Lower leg skin (tissue), 4 donors: Measurements from ENCODE around the gene CLN5. TPM values are rescaled to one million over a fixed set of nuclear protein-coding genes. Genes with fewer than 3 reads are reported as not detected.
"Not testable (repeated sequence)": the region's sequence is repeated elsewhere in the genome, so short reads cannot be mapped to it uniquely, and the experiment has no call there.

Experiments
- DNase-seq, 2 donors: peaks; one replicate each; pipeline ENCODE4 v3.0.0-alpha.2; 2019; ENCODE audit warnings: low spot score in 2 of 2
- H3K4me3 ChIP-seq: fragments of 200-600 bp; sonication (generic); 2 replicates; pipeline ENCODE4 v1.5.1; 2017; ENCODE audit warnings: mild to moderate bottlenecking, low read depth; ENCODE audit not compliant: poor library complexity, severe bottlenecking
- POLR2A ChIP-seq, 2 donors: fragments of 450-650 bp; IDR thresholded peaks; one replicate each; pipeline ENCODE4 v1.6.1; 2016 to 2017; ENCODE audit warnings: antibody characterized with exemption in 2 of 2, mild to moderate bottlenecking in 1 of 2, moderate library complexity in 1 of 2
- WGBS, 2 donors: methylation state at CpG; one replicate each; pipeline ENCODE4 v1.1.5; 2018; 5-methylcytosine and 5-hydroxymethylcytosine counted together
- intact Hi-C: fragments of 100-400 bp; cut with DNase I; formaldehyde crosslinking; loops from one replicate; pipeline ENCODE4 v1.15.0; 2023; ENCODE audit warnings: low total_unique reads
- total RNA-seq, 4 donors: library from RNA; depleted of rRNA; stranded (reverse); fragments of >200 nt; gene quantifications; one replicate each; pipeline ENCODE4 v1.1.0, GENCODE V29; 2016
- TF ChIP-seq, protein P1 (sequence below), 3 donors: fragments of 450-650 bp; IDR thresholded peaks; one replicate each; pipeline ENCODE4 v1.5.1; 2016; ENCODE audit warnings: antibody characterized with exemption in 3 of 3, mild to moderate bottlenecking in 3 of 3, moderate library complexity in 2 of 3

CLN5 gene
- total RNA-seq, 4 donors from 2014 or later, result 14.0 to 22.1 (median 19.3) TPM

DNA sequence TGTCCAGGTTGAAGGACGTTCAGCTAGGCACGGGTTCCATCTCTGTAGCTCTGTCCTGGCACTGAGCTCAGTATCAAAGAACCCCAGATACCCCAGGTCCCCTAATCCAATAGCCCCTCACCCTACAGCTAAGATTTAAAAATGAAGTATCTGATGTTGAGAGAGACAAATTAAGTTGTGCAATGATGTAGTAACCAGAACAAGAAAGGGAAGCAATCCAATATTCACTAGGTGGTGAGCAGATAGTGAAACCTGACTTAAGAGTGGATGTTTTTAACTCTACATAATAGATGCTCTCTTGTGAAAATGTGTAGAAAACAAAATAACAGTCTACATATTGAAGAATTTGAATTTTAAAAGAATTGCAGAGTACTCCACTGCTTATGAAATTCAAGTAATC, 41.8 kb upstream of the CLN5 start:
- intact Hi-C loops, result no loop called here
- WGBS, 2 donors, result 85 to 100% methylated on average over 2 of the region's 2 CpGs
- no peak overlapping the region for H3K4me3 ChIP-seq
- TF ChIP-seq, protein P1, sequence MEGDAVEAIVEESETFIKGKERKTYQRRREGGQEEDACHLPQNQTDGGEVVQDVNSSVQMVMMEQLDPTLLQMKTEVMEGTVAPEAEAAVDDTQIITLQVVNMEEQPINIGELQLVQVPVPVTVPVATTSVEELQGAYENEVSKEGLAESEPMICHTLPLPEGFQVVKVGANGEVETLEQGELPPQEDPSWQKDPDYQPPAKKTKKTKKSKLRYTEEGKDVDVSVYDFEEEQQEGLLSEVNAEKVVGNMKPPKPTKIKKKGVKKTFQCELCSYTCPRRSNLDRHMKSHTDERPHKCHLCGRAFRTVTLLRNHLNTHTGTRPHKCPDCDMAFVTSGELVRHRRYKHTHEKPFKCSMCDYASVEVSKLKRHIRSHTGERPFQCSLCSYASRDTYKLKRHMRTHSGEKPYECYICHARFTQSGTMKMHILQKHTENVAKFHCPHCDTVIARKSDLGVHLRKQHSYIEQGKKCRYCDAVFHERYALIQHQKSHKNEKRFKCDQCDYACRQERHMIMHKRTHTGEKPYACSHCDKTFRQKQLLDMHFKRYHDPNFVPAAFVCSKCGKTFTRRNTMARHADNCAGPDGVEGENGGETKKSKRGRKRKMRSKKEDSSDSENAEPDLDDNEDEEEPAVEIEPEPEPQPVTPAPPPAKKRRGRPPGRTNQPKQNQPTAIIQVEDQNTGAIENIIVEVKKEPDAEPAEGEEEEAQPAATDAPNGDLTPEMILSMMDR (IDR thresholded peaks at IDR 0.05), result no peak
- no peak for TF ChIP-seq POLR2A (IDR thresholded peaks at IDR 0.05)
- DNase-seq, result no peak

- intact Hi-C loops, result no loop called here
- no peak for DNase-seq
- no peak overlapping the region for H3K4me3 ChIP-seq
- TF ChIP-seq, protein P1 (IDR thresholded peaks at IDR 0.05), result no peak
- no peak for TF ChIP-seq POLR2A (IDR thresholded peaks at IDR 0.05)
- 34 to 35% methylated on average over 3 of the region's 3 CpGs for WGBS, 2 donors
Observed at GRCh38 chr13:76953968-76954367, 37.9 kb upstream of the CLN5 start.

- no peak overlapping the region for H3K4me3 ChIP-seq
- intact Hi-C loops, result no loop called here
- 77 to 85% methylated on average over 6 of the region's 6 CpGs for WGBS, 2 donors
- no peak for TF ChIP-seq POLR2A (IDR thresholded peaks at IDR 0.05)
- TF ChIP-seq, protein P1 (IDR thresholded peaks at IDR 0.05), result no peak
- no peak for DNase-seq
Observed at GRCh38 chr13:76954538-76954937, 37.3 kb upstream of the CLN5 start.

GRCh38 chr13:76955193-76955592, 36.7 kb upstream of the CLN5 start:
- intact Hi-C loops, result loop anchor here (5.0 kb wide), 1 partner anchor 1172 kb away; no protein-coding TSS in a partner anchor
- no peak for DNase-seq
- 77 to 80% methylated on average over 4 of the region's 4 CpGs for WGBS, 2 donors
- H3K4me3 ChIP-seq, result no peak overlapping the region
- TF ChIP-seq POLR2A (IDR thresholded peaks at IDR 0.05), result no peak
- TF ChIP-seq, protein P1 (IDR thresholded peaks at IDR 0.05), result no peak

DNA sequence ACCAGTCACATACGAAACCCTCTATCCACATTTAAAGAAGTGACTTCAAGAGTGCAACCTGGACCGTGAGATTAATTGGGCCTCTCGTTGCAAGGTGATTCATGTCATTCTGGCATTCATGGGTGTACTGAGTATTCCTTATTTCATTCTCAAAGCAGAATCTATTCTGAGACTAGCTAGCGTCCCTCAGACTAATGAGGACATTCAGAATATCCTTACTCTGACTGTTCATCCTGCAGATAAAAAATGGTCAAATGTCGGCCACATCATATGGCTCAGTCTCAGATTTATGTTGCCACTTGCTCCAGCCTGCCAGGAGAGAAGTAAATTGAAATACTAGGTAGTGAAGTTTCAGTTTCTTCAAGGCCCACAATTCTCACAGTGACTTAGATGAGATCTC, 36.2 kb upstream of the CLN5 start:
- no peak for TF ChIP-seq POLR2A (IDR thresholded peaks at IDR 0.05)
- intact Hi-C loops, result loop anchor here (5.0 kb wide), 1 partner anchor 1172 kb away; no protein-coding TSS in a partner anchor

DNA sequence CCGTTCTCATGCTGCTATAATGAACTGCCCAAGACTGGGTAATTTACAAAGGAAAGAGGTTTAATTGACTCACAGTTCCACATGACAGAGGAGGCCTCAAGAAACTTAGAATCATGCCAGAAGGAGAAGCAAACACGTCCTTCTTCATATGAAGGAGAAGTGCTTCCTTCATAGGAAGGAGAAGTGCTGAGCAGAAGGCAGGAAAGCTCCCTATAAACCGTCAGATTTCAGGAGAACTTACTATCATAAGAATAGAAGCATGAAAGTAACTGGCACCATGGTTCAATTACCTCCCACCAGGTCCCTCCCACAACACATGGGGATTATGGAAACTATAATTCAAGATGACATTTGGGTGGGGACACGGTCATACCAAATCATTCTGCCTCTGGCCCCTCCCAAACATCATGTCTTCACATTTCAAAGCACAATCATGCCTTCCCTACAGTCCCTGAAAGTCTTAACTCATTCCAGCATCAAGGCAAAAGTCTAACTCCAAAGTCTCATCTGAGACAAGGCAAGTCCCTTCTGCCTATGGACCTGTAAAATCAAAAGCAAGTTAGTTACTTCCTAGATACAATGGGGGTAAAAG, 32.9 kb upstream of the CLN5 start:
- 77 to 80% methylated on average over 4 of the region's 4 CpGs for WGBS, 2 donors
- DNase-seq, result no peak
- no peak overlapping the region for H3K4me3 ChIP-seq
- TF ChIP-seq, protein P1 (IDR thresholded peaks at IDR 0.05), result no peak
- no peak for TF ChIP-seq POLR2A (IDR thresholded peaks at IDR 0.05)
- intact Hi-C loops, result loop anchor here (5.0 kb wide), 1 partner anchor 1168 kb away; no protein-coding TSS in a partner anchor

More for the DNA sequence above, 36.2 kb upstream of the CLN5 start:
- no peak overlapping the region for H3K4me3 ChIP-seq
- 78 to 87% methylated on average over 5 of the region's 5 CpGs for WGBS, 2 donors
- DNase-seq, result no peak

- intact Hi-C loops, result loop anchor here (5.0 kb wide), 1 partner anchor 1168 kb away; no protein-coding TSS in a partner anchor
- not testable (repeated sequence) for DNase-seq
Observed at GRCh38 chr13:76959734-76960133, 32.1 kb upstream of the CLN5 start.

More at GRCh38 chr13:76959734-76960133, 32.1 kb upstream of the CLN5 start:
- not testable (repeated sequence) for H3K4me3 ChIP-seq
